Measurements from ENCODE around the gene LTB4R2.

LTB4R2 gene

DNA sequence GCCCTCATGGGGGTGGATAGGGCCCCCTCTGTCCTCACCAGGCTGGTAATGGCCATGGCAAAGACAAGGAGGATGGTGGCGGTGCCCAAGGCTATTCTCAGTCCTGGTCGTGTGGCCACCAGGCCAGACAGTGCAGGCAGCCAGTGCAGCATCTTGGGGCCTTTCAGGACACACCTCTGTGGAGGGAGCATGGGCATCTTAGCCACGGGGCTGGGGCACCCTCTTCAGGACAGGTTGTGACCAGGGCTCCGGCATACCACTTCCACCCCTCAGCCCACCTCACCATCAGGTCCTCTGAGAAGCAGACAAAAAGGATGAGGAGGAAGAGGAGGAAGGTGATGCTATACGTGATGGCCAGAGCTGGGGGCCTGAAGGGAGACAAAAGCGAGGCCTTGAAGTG lies 14.1 kb downstream of the LTB4R2 start (continued):
- TF ChIP-seq ZNF112 (tag by site-specific recombination; IDR thresholded peaks at IDR 0.05) (no peak), RBAK (tag by site-specific recombination; IDR thresholded peaks at IDR 0.05) (no peak), ZNF37A (tag by site-specific recombination; IDR thresholded peaks at IDR 0.05) (no peak), ZNF114 (tag by site-specific recombination; IDR thresholded peaks at IDR 0.05) (no peak), YY2 (tag by site-specific recombination; IDR thresholded peaks at IDR 0.05) (no peak), ZNF292 (tag by site-specific recombination; IDR thresholded peaks at IDR 0.05; ENCODE audit: borderline replicate concordance, low read depth) (no peak), ZNF658 (tag by site-specific recombination; IDR thresholded peaks at IDR 0.05) (no peak), ZNF311 (tag by site-specific recombination; IDR thresholded peaks at IDR 0.05; ENCODE audit: borderline replicate concordance) (no peak)

DNA sequence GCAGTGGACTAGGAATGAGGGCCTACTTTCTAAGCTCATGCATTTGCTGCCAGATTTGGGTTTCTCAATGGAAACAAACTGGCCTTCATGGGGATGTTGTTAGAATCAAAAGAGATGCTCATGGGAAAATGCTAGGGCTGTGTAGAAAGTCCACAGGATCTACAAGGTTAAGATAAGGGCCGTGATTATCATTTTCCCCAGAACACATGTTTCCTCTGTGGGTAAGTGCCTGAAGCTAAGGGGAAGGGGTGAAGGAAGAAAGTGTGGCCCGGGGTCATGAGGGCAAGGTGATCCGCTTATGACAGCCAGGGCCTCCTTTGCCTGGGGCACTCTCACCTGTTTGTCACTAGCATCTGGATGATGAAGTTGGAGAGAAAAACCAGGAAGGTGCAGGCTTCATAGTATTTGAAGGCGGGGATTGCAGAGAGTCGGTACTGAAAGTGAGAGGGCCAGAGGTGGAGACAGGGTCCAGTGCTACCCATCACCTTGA lies 15.1 kb downstream of the LTB4R2 start:
- H3K4me1 ChIP-seq (ENCODE audit: control insufficient read depth, insufficient read depth, low read length), result no peaks in the 10 kb centered on the region
- CTCF ChIA-PET, result interaction anchor here (0.6 to 16.9 kb wide), 6 partner anchors 8 to 106 kb away, joined by 3 to 468 read pairs (median 6); partner anchors contain the start of genes CBLN3, CIDEB and KHNYN
- H3K4me3 ChIP-seq (ENCODE audit: low read depth, low read length), result no peak overlapping the region
- TF ChIP-seq BCL11B (tag by site-specific recombination; IDR thresholded peaks at IDR 0.05; ENCODE audit: low read depth) (no peak), SALL2 (tag by site-specific recombination; IDR thresholded peaks at IDR 0.05; ENCODE audit: borderline replicate concordance) (no peak), ZNF311 (tag by site-specific recombination; IDR thresholded peaks at IDR 0.05; ENCODE audit: borderline replicate concordance) (no peak), ZNF76 (tag by site-specific recombination; IDR thresholded peaks at IDR 0.05; ENCODE audit: borderline replicate concordance, low read depth) (no peak), ZNF416 (tag by site-specific recombination; IDR thresholded peaks at IDR 0.05) (no peak)
- TF ChIP-seq, protein P1, sequence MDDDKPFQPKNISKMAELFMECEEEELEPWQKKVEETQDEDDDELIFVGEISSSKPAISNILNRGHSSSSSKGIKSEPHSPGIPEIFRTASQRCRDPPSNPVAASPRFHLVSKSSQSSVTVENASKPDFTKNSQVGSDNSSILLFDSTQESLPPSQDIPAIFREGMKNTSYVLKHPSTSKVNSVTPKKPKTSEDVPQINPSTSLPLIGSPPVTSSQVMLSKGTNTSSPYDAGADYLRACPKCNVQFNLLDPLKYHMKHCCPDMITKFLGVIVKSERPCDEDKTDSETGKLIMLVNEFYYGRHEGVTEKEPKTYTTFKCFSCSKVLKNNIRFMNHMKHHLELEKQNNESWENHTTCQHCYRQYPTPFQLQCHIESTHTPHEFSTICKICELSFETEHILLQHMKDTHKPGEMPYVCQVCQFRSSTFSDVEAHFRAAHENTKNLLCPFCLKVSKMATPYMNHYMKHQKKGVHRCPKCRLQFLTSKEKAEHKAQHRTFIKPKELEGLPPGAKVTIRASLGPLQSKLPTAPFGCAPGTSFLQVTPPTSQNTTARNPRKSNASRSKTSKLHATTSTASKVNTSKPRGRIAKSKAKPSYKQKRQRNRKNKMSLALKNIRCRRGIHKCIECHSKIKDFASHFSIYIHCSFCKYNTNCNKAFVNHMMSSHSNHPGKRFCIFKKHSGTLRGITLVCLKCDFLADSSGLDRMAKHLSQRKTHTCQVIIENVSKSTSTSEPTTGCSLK (tag by site-specific recombination; IDR thresholded peaks at IDR 0.05), result no peak
- H3K9me3 ChIP-seq (ENCODE audit: control insufficient read depth, insufficient read depth, low read depth, low read length), result no peaks in the 10 kb centered on the region
- H3K27ac ChIP-seq (ENCODE audit: extremely low read depth, low read depth, low read length), result no peak overlapping the region
- H3K36me3 ChIP-seq (ENCODE audit: control insufficient read depth in 2 of 2, insufficient read depth in 1 of 2, low read length in 2 of 2), result no peaks in the 10 kb centered on the region
- POLR2A ChIA-PET, result no interaction called here

DNA sequence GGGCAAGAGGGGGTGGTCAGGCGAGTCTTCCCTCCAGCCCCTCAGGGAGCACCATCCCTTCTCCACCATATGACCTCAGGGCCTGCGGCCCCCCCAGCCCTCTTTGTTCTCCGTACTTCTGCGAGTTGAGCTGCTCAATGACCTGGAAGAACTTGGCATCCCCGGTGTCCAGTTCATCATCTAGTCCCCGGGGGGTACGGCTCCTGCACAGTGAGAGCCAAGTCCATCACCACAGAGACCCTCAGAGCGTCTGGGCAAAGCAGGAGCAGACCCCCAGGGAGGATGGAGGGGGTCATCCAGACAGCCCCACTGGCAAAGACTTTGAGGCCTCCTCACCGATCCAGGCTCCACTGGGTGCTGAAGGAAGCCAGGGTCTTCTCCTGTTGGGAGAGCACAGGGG lies 16.0 kb downstream of the LTB4R2 start:
- H3K4me1 ChIP-seq (ENCODE audit: control insufficient read depth, insufficient read depth, low read length), result no peaks in the 10 kb centered on the region
- H3K9me3 ChIP-seq (ENCODE audit: control insufficient read depth, insufficient read depth, low read depth, low read length), result no peaks in the 10 kb centered on the region
- no peaks in the 10 kb centered on the region for H3K36me3 ChIP-seq (ENCODE audit: control insufficient read depth in 2 of 2, insufficient read depth in 1 of 2, low read length in 2 of 2)
- no peak overlapping the region for H3K27ac ChIP-seq (ENCODE audit: extremely low read depth, low read depth, low read length)
- no peak overlapping the region for H3K4me3 ChIP-seq (ENCODE audit: low read depth, low read length)
- ChIA-PET CTCF (interaction anchor here (1.6 to 16.9 kb wide), 4 partner anchors 7 to 106 kb away, joined by 7 to 468 read pairs (median 17); partner anchors contain the start of genes CBLN3, CIDEB and KHNYN), POLR2A (no interaction called here)
- no peak for TF ChIP-seq ZNF394 (tag by site-specific recombination; IDR thresholded peaks at IDR 0.05; ENCODE audit: borderline replicate concordance)
- TF ChIP-seq, protein P2, sequence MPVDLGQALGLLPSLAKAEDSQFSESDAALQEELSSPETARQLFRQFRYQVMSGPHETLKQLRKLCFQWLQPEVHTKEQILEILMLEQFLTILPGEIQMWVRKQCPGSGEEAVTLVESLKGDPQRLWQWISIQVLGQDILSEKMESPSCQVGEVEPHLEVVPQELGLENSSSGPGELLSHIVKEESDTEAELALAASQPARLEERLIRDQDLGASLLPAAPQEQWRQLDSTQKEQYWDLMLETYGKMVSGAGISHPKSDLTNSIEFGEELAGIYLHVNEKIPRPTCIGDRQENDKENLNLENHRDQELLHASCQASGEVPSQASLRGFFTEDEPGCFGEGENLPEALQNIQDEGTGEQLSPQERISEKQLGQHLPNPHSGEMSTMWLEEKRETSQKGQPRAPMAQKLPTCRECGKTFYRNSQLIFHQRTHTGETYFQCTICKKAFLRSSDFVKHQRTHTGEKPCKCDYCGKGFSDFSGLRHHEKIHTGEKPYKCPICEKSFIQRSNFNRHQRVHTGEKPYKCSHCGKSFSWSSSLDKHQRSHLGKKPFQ (tag by site-specific recombination; IDR thresholded peaks at IDR 0.05), result no peak
- no peak for TF ChIP-seq SALL2 (tag by site-specific recombination; IDR thresholded peaks at IDR 0.05; ENCODE audit: borderline replicate concordance)
- 0 out of 2 replicates have a peak, but pooled peaks have one; percentile 6 for TF ChIP-seq GLIS1 (tag by site-specific recombination; IDR thresholded peaks at IDR 0.05)

DNA sequence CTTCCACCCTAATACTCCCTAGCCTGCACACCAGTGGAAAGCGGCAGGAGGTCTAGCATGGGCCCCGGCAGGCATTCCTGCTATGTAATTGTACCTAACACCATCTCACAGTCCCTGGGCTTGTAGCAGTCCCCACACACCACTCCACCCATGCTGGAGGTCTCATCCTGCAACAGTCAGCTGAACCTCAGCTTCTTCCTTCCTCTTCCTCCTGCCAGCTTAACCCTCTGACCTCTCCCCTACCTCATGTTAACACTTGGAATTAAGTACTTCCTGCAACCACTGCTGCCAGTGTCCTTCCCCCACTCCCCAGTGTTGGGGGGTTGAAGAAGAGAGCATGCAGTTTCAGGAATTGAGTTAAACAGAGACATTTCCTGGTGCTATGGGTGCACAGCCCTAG lies 17.4 kb downstream of the LTB4R2 start:
- Histone ChIP-seq H3K9me3 (ENCODE audit: control insufficient read depth, insufficient read depth, low read depth, low read length) (no peaks in the 10 kb centered on the region), H3K36me3 (ENCODE audit: control insufficient read depth in 2 of 2, insufficient read depth in 1 of 2, low read length in 2 of 2) (no peaks in the 10 kb centered on the region), H3K4me3 (ENCODE audit: low read depth, low read length) (no peak overlapping the region), H3K4me1 (ENCODE audit: control insufficient read depth, insufficient read depth, low read length) (no peaks in the 10 kb centered on the region), H3K27ac (ENCODE audit: extremely low read depth, low read depth, low read length) (no peak overlapping the region)
- ChIA-PET POLR2A (interaction anchor here (0.6 to 2.2 kb wide), 2 partner anchors 22 to 110 kb away, joined by 5 read pairs; no protein-coding TSS in a partner anchor), CTCF (interaction anchor here (0.5 to 16.9 kb wide), 11 partner anchors 9 to 114 kb away, joined by 3 to 468 read pairs (median 3); partner anchors contain the start of genes CBLN3, CIDEB and KHNYN)
- no peak for TF ChIP-seq ZNF266 (tag by site-specific recombination; IDR thresholded peaks at IDR 0.05; ENCODE audit: low read depth)
- no peak for TF ChIP-seq MYNN (tag by site-specific recombination; IDR thresholded peaks at IDR 0.05; ENCODE audit: borderline replicate concordance)
- TF ChIP-seq, protein P3, sequence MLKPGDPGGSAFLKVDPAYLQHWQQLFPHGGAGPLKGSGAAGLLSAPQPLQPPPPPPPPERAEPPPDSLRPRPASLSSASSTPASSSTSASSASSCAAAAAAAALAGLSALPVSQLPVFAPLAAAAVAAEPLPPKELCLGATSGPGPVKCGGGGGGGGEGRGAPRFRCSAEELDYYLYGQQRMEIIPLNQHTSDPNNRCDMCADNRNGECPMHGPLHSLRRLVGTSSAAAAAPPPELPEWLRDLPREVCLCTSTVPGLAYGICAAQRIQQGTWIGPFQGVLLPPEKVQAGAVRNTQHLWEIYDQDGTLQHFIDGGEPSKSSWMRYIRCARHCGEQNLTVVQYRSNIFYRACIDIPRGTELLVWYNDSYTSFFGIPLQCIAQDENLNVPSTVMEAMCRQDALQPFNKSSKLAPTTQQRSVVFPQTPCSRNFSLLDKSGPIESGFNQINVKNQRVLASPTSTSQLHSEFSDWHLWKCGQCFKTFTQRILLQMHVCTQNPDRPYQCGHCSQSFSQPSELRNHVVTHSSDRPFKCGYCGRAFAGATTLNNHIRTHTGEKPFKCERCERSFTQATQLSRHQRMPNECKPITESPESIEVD (tag by site-specific recombination; IDR thresholded peaks at IDR 0.05), result no peak
- TF ChIP-seq, protein P4, sequence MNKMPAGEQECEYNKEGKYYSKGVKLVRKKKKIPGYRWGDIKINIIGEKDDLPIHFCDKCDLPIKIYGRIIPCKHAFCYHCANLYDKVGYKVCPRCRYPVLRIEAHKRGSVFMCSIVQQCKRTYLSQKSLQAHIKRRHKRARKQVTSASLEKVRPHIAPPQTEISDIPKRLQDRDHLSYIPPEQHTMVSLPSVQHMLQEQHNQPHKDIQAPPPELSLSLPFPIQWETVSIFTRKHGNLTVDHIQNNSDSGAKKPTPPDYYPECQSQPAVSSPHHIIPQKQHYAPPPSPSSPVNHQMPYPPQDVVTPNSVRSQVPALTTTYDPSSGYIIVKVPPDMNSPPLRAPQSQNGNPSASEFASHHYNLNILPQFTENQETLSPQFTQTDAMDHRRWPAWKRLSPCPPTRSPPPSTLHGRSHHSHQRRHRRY (tag by site-specific recombination; IDR thresholded peaks at IDR 0.05), result no peak
- TF ChIP-seq, protein P5, sequence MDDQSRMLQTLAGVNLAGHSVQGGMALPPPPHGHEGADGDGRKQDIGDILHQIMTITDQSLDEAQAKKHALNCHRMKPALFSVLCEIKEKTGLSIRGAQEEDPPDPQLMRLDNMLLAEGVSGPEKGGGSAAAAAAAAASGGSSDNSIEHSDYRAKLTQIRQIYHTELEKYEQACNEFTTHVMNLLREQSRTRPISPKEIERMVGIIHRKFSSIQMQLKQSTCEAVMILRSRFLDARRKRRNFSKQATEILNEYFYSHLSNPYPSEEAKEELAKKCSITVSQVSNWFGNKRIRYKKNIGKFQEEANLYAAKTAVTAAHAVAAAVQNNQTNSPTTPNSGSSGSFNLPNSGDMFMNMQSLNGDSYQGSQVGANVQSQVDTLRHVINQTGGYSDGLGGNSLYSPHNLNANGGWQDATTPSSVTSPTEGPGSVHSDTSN (CRISPR knock-in tag; IDR thresholded peaks at IDR 0.05), result no peak
- TF ChIP-seq ZNF292 (tag by site-specific recombination; IDR thresholded peaks at IDR 0.05; ENCODE audit: borderline replicate concordance, low read depth), result no peak
